HUES48 (cell line): Measurements from ENCODE around the gene LRWD1.
"Not testable (repeated sequence)": the region's sequence is repeated elsewhere in the genome, so short reads cannot be mapped to it uniquely, and the experiment has no call there.

Experiments used
- H3K27ac ChIP-seq: one replicate; pipeline ENCODE4 v1.7.0; 2013; ENCODE audit warnings: low read depth, low read length, inconsistent platforms
- H3K27me3 ChIP-seq: 2 replicates; pipeline ENCODE4 v1.6.1; 2013; ENCODE audit warnings: mild to moderate bottlenecking, low read length; ENCODE audit not compliant: control insufficient read depth, insufficient read depth
- H3K36me3 ChIP-seq: 2 replicates; pipeline ENCODE4 v1.6.1; 2013; ENCODE audit warnings: low read length; ENCODE audit not compliant: control insufficient read depth, insufficient read depth
- H3K4me1 ChIP-seq: 2 replicates; pipeline ENCODE4 v1.6.1; 2013; ENCODE audit warnings: mild to moderate bottlenecking, low read length; ENCODE audit not compliant: control insufficient read depth, insufficient read depth
- H3K4me3 ChIP-seq: 2 replicates; pipeline ENCODE4 v1.5.1; 2013; ENCODE audit warnings: mild to moderate bottlenecking, low read depth, low read length
- H3K9ac ChIP-seq: 2 replicates; pipeline ENCODE4 v1.6.1; 2013; ENCODE audit warnings: mild to moderate bottlenecking, low read depth, low read length, moderate library complexity
- H3K9me3 ChIP-seq: 2 replicates; pipeline ENCODE4 v1.6.1; 2013; ENCODE audit warnings: low read length; ENCODE audit not compliant: control insufficient read depth, insufficient read depth

The LRWD1 gene

DNA sequence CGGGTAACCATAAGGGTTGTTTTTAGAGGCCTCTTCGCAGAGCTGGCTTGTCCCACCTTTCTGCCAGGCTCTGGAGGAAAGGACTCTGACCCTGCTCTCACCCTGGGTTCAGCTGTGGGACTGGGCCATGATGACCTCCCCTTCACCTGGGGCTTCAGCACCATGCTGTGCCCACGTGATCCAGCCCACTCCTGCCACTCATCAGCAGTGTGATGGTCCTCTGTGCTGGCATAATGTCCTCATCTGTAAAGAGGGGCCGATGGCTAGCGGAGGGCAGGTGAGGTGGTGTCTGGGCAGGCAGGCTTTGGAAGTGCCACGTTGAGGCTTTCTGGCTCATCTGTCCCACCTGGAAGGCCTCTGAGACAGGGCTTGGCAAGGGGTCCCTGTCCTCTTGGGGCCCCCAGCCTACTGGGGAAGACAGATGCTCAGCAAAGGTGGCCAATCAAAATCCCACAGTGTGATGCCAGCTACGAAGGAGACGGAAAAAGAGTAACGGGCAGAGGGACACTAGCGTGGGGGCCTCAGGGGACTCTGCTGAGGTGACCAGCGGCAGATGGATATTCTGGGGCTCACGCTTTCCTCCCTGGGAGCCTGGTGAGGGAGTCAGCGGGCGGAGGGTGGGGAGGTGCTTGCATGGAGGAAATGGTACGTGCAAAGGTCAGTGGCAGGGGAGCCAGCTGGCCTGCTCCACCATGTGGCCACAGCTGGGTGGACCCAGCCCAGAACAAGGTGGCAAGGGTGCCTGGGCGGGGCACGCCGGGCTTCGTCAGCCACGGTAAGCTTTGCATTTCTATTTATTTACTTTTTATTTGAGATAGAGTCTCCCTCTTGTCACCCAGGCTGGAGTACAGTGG, 5.4 kb downstream of the LRWD1 start:
- H3K4me1 ChIP-seq, result no peaks in the 10 kb centered on the region
- no peak overlapping the region for H3K9ac ChIP-seq
- no peaks in the 10 kb centered on the region for H3K9me3 ChIP-seq
- no peaks in the 10 kb centered on the region for H3K27me3 ChIP-seq
- H3K4me3 ChIP-seq, result no peak overlapping the region
- H3K36me3 ChIP-seq, result peaks cover 48% of the 10 kb centered on the region
- H3K27ac ChIP-seq, result no peak overlapping the region

DNA sequence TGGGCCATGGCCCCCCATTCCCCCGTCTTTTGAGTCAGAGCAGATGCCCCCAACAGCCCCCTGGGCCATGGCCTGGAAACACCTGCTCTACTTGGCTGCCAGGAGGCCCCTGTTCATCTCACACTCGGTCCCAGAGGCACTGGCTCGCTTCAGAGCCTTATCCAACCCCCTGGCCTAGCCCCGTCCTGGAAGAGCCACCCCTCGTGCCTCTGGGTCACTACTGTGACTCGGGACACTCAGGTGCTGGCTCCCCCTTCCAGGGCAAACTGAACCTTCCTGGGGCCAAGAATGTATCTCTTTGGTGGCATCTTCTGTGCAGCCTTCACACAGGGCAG, 7.0 kb downstream of the LRWD1 start:
- Histone ChIP-seq H3K27ac (no peak overlapping the region), H3K36me3 (peaks cover 48% of the 10 kb centered on the region), H3K9ac (no peak overlapping the region)

DNA sequence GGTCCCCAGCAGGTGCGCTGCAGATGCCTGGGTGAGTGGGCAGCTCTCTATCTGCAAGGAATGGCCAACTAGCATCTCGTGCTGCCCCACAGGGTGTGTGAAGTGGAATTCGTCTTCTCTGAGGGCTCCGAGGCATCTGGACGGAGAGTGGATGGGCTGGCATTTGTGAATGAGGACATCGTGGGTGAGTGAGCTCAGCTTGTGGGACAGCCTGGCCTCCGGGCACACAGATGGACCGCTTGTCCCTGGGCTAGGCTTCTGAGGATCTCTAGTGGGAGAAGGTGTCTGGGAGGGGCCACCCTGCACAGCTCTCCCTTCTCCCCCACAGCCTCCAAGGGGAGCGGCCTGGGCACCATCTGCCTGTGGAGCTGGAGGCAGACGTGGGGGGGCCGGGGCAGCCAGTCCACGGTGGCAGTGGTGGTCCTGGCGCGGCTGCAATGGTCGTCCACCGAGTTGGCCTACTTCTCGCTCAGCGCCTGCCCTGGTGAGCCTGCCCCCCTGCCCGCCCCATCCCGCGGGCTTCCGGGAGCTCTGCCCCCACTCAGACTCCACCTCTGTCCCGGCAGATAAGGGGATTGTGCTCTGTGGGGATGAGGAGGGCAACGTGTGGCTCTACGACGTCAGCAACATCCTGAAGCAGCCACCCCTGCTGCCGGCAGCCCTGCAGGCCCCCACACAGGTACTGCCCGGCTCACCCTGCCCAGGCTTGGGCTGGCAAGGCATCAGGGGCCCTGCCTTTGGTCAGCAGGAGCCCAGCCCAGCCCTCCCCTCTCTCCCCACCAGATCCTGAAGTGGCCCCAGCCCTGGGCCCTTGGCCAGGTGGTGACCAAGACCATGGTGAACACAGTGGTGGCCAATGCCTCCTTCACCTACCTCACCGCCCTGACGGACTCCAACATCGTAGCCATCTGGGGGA, 7.6 kb downstream of the LRWD1 start:
- Histone ChIP-seq H3K4me3 (no peak overlapping the region), H3K27me3 (no peaks in the 10 kb centered on the region), H3K9ac (no peak overlapping the region), H3K27ac (no peak overlapping the region), H3K9me3 (no peaks in the 10 kb centered on the region), H3K4me1 (no peaks in the 10 kb centered on the region), H3K36me3 (peaks cover 48% of the 10 kb centered on the region)

More for the DNA sequence above, 7.0 kb downstream of the LRWD1 start:
- no peaks in the 10 kb centered on the region for H3K9me3 ChIP-seq
- no peak overlapping the region for H3K4me3 ChIP-seq
- H3K4me1 ChIP-seq, result no peaks in the 10 kb centered on the region
- no peaks in the 10 kb centered on the region for H3K27me3 ChIP-seq

DNA sequence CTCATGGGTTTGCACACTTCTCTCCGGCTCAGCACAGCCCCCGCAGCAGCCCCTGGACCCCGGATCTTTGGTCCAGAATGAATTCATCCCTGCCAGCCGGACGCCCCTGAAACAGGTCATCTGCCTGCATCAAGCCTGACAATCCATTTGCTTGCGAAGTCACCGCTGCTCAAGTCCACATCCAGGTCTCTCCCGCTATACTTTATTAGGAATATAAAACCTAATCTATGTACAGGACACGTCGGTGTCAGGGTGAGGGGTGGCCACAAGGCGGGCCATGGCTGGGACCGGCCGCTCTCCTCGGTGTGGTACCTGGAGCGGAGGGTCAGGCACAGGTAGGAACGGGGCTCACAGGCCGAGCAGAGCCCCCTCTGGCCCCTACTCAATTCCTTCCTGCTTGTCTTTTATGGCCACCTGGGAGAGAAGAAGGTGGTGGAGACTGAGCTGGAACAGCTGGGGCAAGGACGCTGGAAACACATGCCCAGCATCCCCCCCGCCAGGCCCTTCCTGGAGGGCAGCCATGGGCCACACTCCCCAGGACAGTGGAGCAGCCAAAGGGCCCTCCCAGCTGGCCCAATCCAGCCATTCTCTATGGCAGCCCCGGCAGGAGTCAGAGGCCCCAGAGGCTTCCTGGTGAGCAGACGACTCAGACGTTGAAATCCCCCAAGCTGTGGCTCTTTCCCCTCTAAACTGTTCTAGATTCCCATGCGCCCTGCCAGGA, 8.6 kb downstream of the LRWD1 start:
- no peak overlapping the region for H3K9ac ChIP-seq
- H3K36me3 ChIP-seq, result peaks cover 38% of the 10 kb centered on the region
- H3K9me3 ChIP-seq, result no peaks in the 10 kb centered on the region
- H3K27me3 ChIP-seq, result no peaks in the 10 kb centered on the region
- H3K27ac ChIP-seq, result no peak overlapping the region
- H3K4me1 ChIP-seq, result no peaks in the 10 kb centered on the region
- H3K4me3 ChIP-seq, result no peak overlapping the region

DNA sequence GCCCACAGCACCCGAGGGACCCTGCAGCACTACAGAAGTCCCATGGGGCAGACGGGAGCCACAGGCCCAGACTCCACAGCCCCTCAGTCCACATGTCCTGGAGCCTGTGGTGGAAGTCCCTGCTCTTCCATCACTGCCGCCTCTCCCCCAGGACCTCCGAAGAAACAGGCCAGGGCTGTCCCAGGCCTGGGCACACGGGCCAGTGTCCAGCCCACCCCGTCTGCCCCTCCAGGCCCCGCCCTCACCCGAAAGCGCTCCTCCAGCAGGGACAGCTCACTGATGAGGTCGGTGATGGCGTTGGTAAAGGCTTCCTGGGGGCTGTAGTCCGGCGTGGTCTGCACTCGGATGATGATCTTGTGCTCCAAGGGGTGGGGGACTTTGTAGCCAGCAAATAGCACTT, 9.3 kb downstream of the LRWD1 start:
- H3K9ac ChIP-seq, H3K27me3 ChIP-seq, H3K4me1 ChIP-seq, H3K27ac ChIP-seq, H3K9me3 ChIP-seq, H3K4me3 ChIP-seq: not testable (repeated sequence)
- H3K36me3 ChIP-seq, result peaks cover 34% of the 10 kb centered on the region

DNA sequence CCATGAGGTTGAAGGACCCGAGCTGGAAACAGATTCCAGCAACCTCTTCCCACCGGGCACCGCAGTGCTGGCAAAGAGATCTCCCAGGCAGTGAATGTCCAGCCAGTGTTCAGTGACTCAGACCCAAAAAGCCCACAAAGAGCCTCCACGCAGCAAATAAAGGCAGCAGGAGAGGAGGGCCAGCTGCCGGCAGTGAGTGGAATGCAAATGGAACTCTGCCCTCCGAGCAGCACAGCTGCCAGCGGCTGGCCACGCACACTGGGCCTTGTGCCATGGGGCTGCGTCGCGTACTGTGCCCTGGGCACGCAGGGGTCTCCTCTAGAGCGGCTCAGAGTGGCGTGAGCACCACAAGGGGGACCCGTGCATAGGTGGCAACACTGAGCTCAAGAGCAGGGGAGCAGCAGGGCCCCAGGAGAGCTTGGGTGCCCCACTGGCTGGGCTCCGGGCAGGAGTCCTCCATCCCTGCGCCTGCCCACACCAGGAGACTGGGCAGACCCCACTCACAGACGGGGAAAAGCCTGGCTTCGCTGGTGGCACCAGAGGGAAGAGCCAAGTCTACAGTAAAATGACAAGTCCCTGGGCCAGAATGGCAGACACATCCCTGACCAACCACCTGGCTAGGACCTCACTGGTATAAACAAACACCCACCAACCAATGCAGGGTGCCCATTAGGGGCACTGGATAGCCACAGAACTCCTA, 10.1 kb downstream of the LRWD1 start:
- H3K4me1 ChIP-seq, H3K27ac ChIP-seq, H3K4me3 ChIP-seq, H3K9me3 ChIP-seq, H3K27me3 ChIP-seq, H3K9ac ChIP-seq: not testable (repeated sequence)
- H3K36me3 ChIP-seq, result peaks cover 26% of the 10 kb centered on the region

DNA sequence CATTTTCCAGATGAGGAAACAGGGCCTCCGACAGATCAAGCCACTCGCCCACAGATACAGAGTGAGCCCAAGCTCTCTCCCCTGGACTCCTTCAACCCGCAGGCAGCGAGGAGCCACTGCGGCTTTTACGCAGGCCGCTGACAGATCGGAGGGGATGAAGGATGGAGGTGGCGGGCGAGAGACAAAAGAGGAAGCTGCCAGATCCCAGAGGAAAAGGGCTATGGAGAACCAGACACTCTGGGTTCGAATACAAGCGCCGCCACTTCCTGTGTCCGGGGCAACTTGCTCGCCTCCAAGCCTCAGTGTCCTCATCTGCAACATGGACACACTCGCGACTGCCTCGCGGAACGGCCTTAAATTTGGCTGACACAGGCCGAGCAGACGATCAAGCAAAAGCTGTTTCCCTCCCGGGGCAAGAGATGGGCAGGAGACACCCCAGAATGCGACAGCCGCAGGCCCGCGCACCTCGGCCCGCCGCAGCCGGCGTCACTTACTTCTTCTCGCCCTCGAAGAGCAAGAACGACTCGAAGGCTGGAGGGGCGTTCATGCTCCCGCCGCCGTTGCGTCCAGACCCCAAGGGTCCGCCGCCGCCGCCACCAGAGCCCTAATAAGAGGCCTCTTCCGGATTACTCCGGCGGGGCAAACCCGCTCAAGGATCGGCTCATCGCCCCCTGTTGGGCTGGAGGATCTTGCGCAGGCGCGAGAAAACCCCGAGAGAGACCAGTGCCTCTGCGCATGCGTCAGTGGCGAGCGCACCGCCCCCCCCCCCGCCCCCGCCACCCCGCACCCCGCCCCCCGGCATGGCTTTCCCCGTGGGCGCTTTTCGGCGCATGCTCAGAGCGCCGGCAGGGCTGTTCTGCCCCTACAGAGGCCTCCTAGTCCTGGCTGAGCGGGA, 13.8 kb downstream of the LRWD1 start, which contains the start of gene POLR2J:
Gene POLR2J (minus strand): TSS at position 609 of the 895 bp plus-strand sequence. CDS start 62 bp downstream, at position 547.
- not testable (repeated sequence) for H3K9me3 ChIP-seq, H3K36me3 ChIP-seq, H3K27me3 ChIP-seq, H3K9ac ChIP-seq, H3K4me1 ChIP-seq, H3K27ac ChIP-seq
- peak within 1 kb of the TSS; percentile 47 for H3K4me3 ChIP-seq

DNA sequence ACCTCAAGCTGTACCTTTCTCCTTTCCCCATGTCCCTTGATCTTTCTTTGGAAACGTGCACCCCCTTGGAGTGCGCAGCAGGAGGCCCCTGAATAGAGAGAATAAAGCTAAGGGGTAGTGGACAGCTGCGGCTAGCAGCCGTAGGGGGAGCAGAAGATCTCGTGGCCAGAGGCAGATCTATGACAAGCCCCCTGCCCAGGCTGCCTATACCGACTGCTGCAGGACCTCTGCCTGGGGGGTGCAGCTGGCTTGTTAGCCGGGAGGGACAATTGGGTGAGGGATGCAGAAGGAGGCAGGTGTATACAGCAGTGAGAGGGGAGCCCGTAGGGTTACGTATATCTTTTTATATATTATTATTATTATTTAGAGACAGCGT, 14.4 kb downstream of the LRWD1 start:
- H3K4me1 ChIP-seq, H3K9ac ChIP-seq, H3K27ac ChIP-seq, H3K4me3 ChIP-seq, H3K27me3 ChIP-seq, H3K36me3 ChIP-seq, H3K9me3 ChIP-seq: not testable (repeated sequence)

DNA sequence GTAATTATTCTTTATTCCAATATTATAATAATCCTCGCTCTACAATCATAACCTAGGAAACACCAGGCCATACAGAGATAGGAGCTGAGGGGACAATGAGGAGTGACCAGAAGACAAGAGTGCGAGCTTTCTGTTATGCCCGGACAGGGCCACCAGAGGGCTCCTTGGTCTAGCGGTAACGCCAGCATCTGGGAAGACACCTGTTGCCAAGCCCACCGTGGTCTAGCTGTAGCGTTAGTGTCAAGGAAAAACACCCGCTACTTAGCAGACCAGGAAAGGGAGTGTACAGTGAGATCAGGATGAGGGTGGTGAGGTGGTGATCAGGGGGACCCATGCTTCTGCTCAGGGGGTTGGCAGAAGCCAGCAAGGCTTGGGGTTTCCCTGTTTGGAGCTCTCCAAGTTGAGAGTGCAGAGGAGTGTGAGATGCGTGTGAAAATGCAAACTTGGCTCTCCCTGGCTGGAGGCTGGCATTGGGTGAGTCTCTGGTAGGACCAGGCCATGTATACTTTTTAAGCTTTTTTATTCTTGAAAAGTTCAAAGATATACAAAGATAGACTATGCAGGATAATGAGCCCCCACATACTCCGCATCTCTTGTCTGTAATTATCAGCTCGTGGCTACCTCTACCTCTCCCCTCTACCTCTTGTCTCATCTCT, 15.3 kb downstream of the LRWD1 start:
- not testable (repeated sequence) for H3K36me3 ChIP-seq, H3K9me3 ChIP-seq, H3K4me3 ChIP-seq, H3K4me1 ChIP-seq, H3K9ac ChIP-seq, H3K27me3 ChIP-seq, H3K27ac ChIP-seq
